OCI-LY7 (cell line): ENCODE measurements around the gene MINDY2.

Experiments
- EZH2phosphoT487 ChIP-seq: fragments of 200-600 bp; sonication (generic); IDR thresholded peaks from 2 replicates; pipeline ENCODE4 v1.6.1; 2018; ENCODE audit warnings: low read depth, borderline replicate concordance, mild to moderate bottlenecking, mixed run types, antibody characterized with exemption, low read length, moderate library complexity, mixed read lengths
- TF ChIP-seq, protein P1 (sequence below): fragments of 200-600 bp; sonication (generic); conservative IDR thresholded peaks from 2 replicates; pipeline ENCODE4 v1.5.1; 2014; ENCODE audit warnings: mild to moderate bottlenecking, antibody characterized with exemption, low read length, moderate library complexity, mixed read lengths

DNA sequence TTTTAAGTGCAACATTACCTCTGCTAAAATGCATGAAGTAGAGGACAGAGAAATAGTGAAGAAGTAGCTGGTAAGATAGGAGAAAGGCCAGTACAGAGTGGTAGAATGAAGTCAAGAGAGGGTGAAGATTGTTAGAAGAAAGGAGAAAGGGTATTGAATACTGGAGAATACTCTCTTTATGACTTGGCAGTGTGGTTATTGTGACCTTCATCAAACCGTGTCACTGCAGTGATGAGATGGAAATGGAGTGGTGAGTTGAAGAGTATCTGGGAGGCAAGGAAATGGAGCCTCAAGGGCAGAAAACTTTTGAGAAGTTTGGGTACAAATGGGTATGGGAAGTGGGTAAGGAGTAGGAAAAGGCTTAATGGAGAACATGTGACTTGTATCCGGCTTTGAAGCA, 24.7 kb downstream of the MINDY2 start:
- TF ChIP-seq, protein P1, sequence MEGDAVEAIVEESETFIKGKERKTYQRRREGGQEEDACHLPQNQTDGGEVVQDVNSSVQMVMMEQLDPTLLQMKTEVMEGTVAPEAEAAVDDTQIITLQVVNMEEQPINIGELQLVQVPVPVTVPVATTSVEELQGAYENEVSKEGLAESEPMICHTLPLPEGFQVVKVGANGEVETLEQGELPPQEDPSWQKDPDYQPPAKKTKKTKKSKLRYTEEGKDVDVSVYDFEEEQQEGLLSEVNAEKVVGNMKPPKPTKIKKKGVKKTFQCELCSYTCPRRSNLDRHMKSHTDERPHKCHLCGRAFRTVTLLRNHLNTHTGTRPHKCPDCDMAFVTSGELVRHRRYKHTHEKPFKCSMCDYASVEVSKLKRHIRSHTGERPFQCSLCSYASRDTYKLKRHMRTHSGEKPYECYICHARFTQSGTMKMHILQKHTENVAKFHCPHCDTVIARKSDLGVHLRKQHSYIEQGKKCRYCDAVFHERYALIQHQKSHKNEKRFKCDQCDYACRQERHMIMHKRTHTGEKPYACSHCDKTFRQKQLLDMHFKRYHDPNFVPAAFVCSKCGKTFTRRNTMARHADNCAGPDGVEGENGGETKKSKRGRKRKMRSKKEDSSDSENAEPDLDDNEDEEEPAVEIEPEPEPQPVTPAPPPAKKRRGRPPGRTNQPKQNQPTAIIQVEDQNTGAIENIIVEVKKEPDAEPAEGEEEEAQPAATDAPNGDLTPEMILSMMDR, result no peak
- no peak for TF ChIP-seq EZH2phosphoT487
